ENCODE measurements around the gene PTCH1. TPM values are rescaled to one million over a fixed set of nuclear protein-coding genes. Genes with fewer than 3 reads are reported as not detected.

Gene PTCH1
- total and polyA plus RNA-seq, 11 donors = 2.2 to 15.2 (median 5.4) TPM

GRCh38 chr9:95449016-95449415 lies 67.8 kb downstream of the PTCH1 start:
- WGBS, 4 donors = 88 to 93% (median 91%) methylated on average over 15 to 22 of the region's 22 CpGs
- DNase-seq = no peak
- intact Hi-C loops (cut with DNase I) = no loop called here
- ATAC-seq = no peak
- Histone ChIP-seq H3K4me3 (no peak overlapping the region), H3K27me3 (no peaks in the 10 kb centered on the region), H3K9me3 (no peaks in the 10 kb centered on the region), H3K4me1 (peaks cover 0 to 12% (median 0%) of the 10 kb centered on the region in 12 donors), H3K27ac (no peak overlapping the region), H3K36me3 (peaks cover 0 to 99% (median 61%) of the 10 kb centered on the region in 9 donors)
- no peak for TF ChIP-seq CTCF (IDR thresholded peaks at IDR 0.05)
- TF ChIP-seq POLR2A (IDR thresholded peaks at IDR 0.05) = no peak

- no peaks in the 10 kb centered on the region for H3K9me3 ChIP-seq
- H3K36me3 ChIP-seq = peaks cover 0 to 88% (median 51%) of the 10 kb centered on the region in 9 donors
- H3K4me1 ChIP-seq = peaks cover 0 to 12% (median 0%) of the 10 kb centered on the region in 12 donors
- H3K4me3 ChIP-seq = no peak overlapping the region
- DNase-seq (peak in 4 of 5 donors; percentile 17 to 46 (median 39)), ATAC-seq (peak; percentile 79 to 93 (median 90))
- intact Hi-C loops (cut with DNase I) = no loop called here
- TF ChIP-seq POLR2A (IDR thresholded peaks at IDR 0.05) (no peak), CTCF (IDR thresholded peaks at IDR 0.05) (no peak)
- peak overlapping the region in 10 of 12 donors; percentile 30 to 76 (median 52) for H3K27ac ChIP-seq
- WGBS, 4 donors = 45 to 61% (median 54%) methylated on average over 14 to 23 of the region's 23 CpGs
- no peaks in the 10 kb centered on the region for H3K27me3 ChIP-seq
Observed at GRCh38 chr9:95447660-95448420, 68.9 kb downstream of the PTCH1 start.

- Histone ChIP-seq H3K36me3 (peaks cover 0 to 79% (median 46%) of the 10 kb centered on the region in 9 donors), H3K9me3 (no peaks in the 10 kb centered on the region), H3K27ac (no peak overlapping the region), H3K4me1 (peaks cover 0 to 12% (median 0%) of the 10 kb centered on the region in 12 donors), H3K4me3 (no peak overlapping the region), H3K27me3 (no peaks in the 10 kb centered on the region)
- DNase-seq (no peak), ATAC-seq (no peak)
- WGBS, 4 donors = 96 to 100% (median 97%) methylated on average over 8 to 26 of the region's 26 CpGs
- intact Hi-C loops (cut with DNase I) = no loop called here
- TF ChIP-seq POLR2A (IDR thresholded peaks at IDR 0.05) (no peak), CTCF (IDR thresholded peaks at IDR 0.05) (no peak)
Observed at GRCh38 chr9:95446984-95447383, 69.8 kb downstream of the PTCH1 start.

GRCh38 chr9:95446259-95446658 lies 70.5 kb downstream of the PTCH1 start:
- Histone ChIP-seq H3K36me3 (peaks cover 0 to 72% (median 41%) of the 10 kb centered on the region in 9 donors), H3K27me3 (no peaks in the 10 kb centered on the region), H3K9me3 (no peaks in the 10 kb centered on the region), H3K27ac (no peak overlapping the region), H3K4me1 (peaks cover 0 to 12% (median 0%) of the 10 kb centered on the region in 12 donors), H3K4me3 (no peak overlapping the region)
- intact Hi-C loops (cut with DNase I) = no loop called here
- ATAC-seq = no peak
- whole genome bisulfite sequencing, 4 donors = 79 to 86% (median 84%) methylated on average over 5 of the region's 5 CpGs
- no peak for DNase-seq
- TF ChIP-seq CTCF (IDR thresholded peaks at IDR 0.05) (no peak), POLR2A (IDR thresholded peaks at IDR 0.05) (no peak)
